ENCODE measurements around the gene CUL3. TPM values are rescaled to one million over a fixed set of nuclear protein-coding genes. Genes with fewer than 3 reads are reported as not detected.

CUL3 gene
- total RNA-seq, 1 donor from 2014 or later: 16.1 TPM

DNA sequence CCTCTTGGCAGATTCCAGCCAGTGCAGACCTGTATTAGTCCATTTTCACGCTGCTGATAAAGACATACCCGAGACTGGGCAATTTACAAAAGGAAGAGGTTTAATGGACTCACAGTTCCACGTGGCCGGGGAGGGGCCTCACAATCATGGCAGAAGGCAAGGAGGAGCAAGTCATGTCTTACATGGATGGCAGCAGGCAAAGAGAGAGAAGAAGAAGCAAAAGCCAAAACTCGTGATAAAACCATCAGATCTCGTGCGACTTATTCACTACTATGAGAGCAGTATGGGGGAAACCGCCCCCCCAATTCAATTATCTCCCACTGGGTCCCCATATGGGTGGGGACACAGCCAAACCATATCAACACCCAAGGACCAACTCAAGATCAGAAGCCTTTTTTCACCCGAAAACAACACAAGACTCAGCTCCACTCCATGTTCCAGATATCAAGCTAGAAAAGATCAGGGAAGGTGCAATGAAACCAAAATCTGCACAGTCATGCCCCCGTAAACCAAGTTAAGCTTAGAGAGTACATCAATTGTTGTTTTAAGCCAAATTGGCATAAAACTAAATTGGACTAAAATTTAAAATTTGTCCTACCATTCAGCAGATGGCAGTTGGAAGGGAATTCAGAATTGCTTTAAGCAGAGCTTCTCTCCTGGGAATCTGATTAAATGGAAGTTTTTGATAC, 127.6 kb downstream of the CUL3 start:
- TF ChIP-seq, protein P1, sequence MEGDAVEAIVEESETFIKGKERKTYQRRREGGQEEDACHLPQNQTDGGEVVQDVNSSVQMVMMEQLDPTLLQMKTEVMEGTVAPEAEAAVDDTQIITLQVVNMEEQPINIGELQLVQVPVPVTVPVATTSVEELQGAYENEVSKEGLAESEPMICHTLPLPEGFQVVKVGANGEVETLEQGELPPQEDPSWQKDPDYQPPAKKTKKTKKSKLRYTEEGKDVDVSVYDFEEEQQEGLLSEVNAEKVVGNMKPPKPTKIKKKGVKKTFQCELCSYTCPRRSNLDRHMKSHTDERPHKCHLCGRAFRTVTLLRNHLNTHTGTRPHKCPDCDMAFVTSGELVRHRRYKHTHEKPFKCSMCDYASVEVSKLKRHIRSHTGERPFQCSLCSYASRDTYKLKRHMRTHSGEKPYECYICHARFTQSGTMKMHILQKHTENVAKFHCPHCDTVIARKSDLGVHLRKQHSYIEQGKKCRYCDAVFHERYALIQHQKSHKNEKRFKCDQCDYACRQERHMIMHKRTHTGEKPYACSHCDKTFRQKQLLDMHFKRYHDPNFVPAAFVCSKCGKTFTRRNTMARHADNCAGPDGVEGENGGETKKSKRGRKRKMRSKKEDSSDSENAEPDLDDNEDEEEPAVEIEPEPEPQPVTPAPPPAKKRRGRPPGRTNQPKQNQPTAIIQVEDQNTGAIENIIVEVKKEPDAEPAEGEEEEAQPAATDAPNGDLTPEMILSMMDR (IDR thresholded peaks at IDR 0.05): no peak
- intact Hi-C loops (cut with DNase I): no loop called here
- H3K36me3 ChIP-seq: no peaks in the 10 kb centered on the region

GRCh38 chr2:224453892-224454291, 131.3 kb downstream of the CUL3 start:
- Histone ChIP-seq H3K4me3 (no peak overlapping the region), H3K27ac (no peak overlapping the region), H3K9me3 (no peaks in the 10 kb centered on the region), H3K36me3 (no peaks in the 10 kb centered on the region), H3K4me1 (no peaks in the 10 kb centered on the region), H3K27me3 (no peaks in the 10 kb centered on the region)
- TF ChIP-seq, protein P1 (IDR thresholded peaks at IDR 0.05): no peak
- intact Hi-C loops (cut with DNase I): no loop called here
- DNase-seq (ENCODE audit: low spot score in 2 of 2): no peak

More for the DNA sequence above, 127.6 kb downstream of the CUL3 start:
- no peaks in the 10 kb centered on the region for H3K4me1 ChIP-seq
- no peak overlapping the region for H3K4me3 ChIP-seq
- DNase-seq (ENCODE audit: low spot score in 2 of 2): no peak
- no peaks in the 10 kb centered on the region for H3K27me3 ChIP-seq
- no peak overlapping the region for H3K27ac ChIP-seq
- no peaks in the 10 kb centered on the region for H3K9me3 ChIP-seq

DNA sequence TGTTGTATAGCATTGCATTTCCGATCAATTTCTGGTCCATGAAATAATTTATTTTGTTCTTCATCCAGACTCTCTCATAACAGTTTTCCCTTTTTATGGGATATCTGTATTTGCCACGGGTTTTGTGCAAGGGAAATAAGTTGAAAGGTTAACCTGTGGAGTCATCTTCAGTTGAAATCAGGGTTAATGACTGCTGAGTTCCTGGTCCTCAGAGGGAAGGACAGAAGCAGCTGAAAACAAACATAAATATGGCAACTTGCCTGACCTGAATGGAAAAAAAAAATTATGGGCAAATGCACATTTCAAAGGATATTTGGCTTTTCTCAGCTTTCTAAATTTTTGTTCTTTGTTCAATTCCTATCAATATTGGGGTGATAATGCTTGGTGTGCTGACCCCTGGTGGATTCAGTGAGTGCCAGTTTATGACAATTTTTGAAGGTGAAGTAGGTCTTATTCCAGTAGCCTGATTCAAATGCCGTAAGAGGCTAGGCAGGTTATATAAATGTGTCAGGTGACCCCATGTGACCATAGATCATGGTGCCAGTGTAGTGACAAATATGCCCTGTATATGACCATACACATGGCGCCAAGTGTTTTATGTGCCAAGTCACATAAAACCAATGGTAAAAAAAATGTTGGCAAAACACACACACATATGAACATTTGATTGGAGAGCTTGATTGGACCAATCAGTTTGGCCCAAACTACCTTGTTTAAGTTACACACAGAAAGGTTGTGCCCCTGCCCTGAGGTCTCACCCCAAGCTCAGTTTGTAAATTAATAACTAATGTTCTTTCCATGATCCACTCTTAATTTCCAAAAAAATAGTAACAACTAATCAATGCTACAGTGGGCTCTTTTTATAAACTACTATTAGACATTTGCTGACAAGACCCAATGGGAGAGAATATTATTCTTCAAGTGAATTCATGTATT, 135.7 kb downstream of the CUL3 start:
- intact Hi-C loops (cut with DNase I): loop anchor here (10.0 kb wide), 1 partner anchor 95 kb away; no protein-coding TSS in a partner anchor
- Histone ChIP-seq H3K27ac (no peak overlapping the region), H3K27me3 (no peaks in the 10 kb centered on the region), H3K4me3 (no peak overlapping the region), H3K36me3 (no peaks in the 10 kb centered on the region), H3K9me3 (no peaks in the 10 kb centered on the region), H3K4me1 (no peaks in the 10 kb centered on the region)
- TF ChIP-seq, protein P1 (IDR thresholded peaks at IDR 0.05): peak in 2 of 3 experiments; percentile 15 to 41
- DNase-seq (ENCODE audit: low spot score in 2 of 2): no peak

- H3K27me3 ChIP-seq: no peaks in the 10 kb centered on the region
- DNase-seq (ENCODE audit: low spot score in 2 of 2): no peak
- H3K4me1 ChIP-seq: no peaks in the 10 kb centered on the region
- TF ChIP-seq, protein P1 (IDR thresholded peaks at IDR 0.05): no peak
- H3K36me3 ChIP-seq: no peaks in the 10 kb centered on the region
- no peak overlapping the region for H3K4me3 ChIP-seq
- no peaks in the 10 kb centered on the region for H3K9me3 ChIP-seq
- intact Hi-C loops (cut with DNase I): loop anchor here (10.0 kb wide), 1 partner anchor 93 kb away; no protein-coding TSS in a partner anchor
- H3K27ac ChIP-seq: no peak overlapping the region
These were observed 136.9 kb downstream of the CUL3 start for GRCh38 chr2:224448236-224448635.

- TF ChIP-seq, protein P1 (IDR thresholded peaks at IDR 0.05): no peak
- peaks cover 4% of the 10 kb centered on the region for H3K27me3 ChIP-seq
- H3K4me1 ChIP-seq: no peaks in the 10 kb centered on the region
- no peaks in the 10 kb centered on the region for H3K9me3 ChIP-seq
- no peak overlapping the region for H3K27ac ChIP-seq
- intact Hi-C loops (cut with DNase I): loop anchor here (10.0 kb wide), 1 partner anchor 90 kb away; no protein-coding TSS in a partner anchor
- no peak for DNase-seq (ENCODE audit: low spot score in 2 of 2)
- no peaks in the 10 kb centered on the region for H3K36me3 ChIP-seq
- no peak overlapping the region for H3K4me3 ChIP-seq
These were observed 140.4 kb downstream of the CUL3 start for GRCh38 chr2:224444783-224445182.

Measured in ascending aorta (tissue), 2 donors.